Measurements from ENCODE around the gene EXD3. TPM values are rescaled to one million over a fixed set of nuclear protein-coding genes. Genes with fewer than 3 reads are reported as not detected.

The EXD3 gene
- total RNA-seq, 1 donor from 2014 or later: 8.7 TPM

- intact Hi-C loops (cut with micrococcal nuclease): no loop called here
Measured at GRCh38 chr9:137449081-137449844, 26.3 kb upstream of the EXD3 start.

DNA sequence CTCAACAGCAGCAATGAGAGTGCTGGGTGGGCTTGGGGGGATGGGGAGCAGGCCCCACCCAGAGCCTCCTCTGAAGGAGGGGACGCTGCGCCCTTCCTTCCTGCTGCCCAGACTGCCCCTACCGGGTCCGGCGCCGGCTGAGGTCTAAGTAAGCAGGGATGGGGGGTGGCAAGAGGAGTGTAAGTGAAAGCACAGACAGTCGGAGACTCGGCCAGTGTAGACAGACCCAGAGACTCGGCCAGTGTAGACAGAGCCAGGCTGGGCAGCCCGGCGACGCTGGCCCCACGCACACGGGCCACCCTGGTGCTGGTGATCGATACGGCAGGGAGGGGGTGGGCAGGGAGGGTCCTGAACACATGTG lies 25.6 kb upstream of the EXD3 start:
- intact Hi-C loops (cut with micrococcal nuclease): no loop called here

DNA sequence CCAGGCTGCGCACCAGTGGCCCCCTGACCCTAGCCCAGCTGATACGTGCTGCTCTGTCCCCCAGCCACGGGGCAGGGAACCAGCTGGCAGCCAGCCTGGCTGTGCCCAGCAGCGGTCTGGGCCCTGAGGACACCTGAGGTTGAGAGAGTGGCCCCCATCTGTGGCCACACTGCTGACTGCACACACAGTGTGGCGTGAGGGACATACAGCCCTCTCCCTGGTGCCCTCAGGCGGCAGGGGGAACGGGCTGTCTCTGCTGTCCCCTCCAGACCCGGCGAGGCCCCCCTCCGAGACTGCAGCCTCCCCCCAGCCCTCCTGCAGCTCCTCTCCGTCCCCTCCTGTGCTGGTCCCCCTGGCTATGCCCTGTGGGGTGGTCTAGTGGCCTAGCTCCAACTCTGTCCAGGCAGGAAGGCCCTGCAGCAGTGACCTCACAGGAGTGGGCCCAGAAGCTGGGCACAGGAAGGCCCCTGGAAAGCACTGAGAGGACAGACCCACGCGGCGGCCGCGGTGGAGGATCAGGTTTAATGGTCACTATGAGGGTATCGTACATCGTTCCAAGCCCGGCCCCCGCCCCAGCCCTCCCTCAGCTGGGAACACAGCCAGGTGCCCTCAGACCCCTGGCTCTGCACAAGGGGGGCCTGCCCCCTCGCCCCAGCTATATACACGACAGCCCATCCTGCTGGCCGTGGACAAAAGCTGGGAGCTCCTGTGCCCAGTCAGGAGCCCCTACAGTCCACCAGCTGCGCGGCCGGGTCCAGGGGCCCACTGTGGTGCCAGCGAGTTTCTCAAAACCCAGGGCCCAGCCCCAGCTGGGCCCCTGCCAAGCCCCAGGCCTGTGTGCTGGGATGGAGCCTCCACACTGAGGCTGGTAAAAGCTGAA lies 25.0 kb upstream of the EXD3 start:
- intact Hi-C loops (cut with micrococcal nuclease): no loop called here

GRCh38 chr9:137446851-137447471 lies 24.0 kb upstream of the EXD3 start:
- intact Hi-C loops (cut with micrococcal nuclease): no loop called here

- intact Hi-C loops (cut with micrococcal nuclease): loop anchor here (1.0 kb wide), 2 partner anchors 23 to 152 kb away; partner anchors contain the start of genes EXD3 and NOXA1
Measured at GRCh38 chr9:137445930-137446431, 23.0 kb upstream of the EXD3 start.

GRCh38 chr9:137445275-137445807 lies 22.4 kb upstream of the EXD3 start:
- intact Hi-C loops (cut with micrococcal nuclease): loop anchor here (1.0 kb wide), 2 partner anchors 22 to 151 kb away; partner anchors contain the start of genes EXD3 and NOXA1

- intact Hi-C loops (cut with micrococcal nuclease): no loop called here
Measured at GRCh38 chr9:137444106-137444790, 21.3 kb upstream of the EXD3 start.

GRCh38 chr9:137441935-137442321 lies 19.0 kb upstream of the EXD3 start:
- intact Hi-C loops (cut with micrococcal nuclease): no loop called here

GRCh38 chr9:137441289-137441934 lies 18.4 kb upstream of the EXD3 start, which contains the start of gene ENTPD8:
TSS of gene ENTPD8 (minus strand) at chr9:137441357. CDS start at chr9:137438285, 3,072 bp downstream.
- intact Hi-C loops (cut with micrococcal nuclease): no loop called here

GRCh38 chr9:137439158-137439714 lies 16.3 kb upstream of the EXD3 start:
- intact Hi-C loops (cut with micrococcal nuclease): no loop called here

DNA sequence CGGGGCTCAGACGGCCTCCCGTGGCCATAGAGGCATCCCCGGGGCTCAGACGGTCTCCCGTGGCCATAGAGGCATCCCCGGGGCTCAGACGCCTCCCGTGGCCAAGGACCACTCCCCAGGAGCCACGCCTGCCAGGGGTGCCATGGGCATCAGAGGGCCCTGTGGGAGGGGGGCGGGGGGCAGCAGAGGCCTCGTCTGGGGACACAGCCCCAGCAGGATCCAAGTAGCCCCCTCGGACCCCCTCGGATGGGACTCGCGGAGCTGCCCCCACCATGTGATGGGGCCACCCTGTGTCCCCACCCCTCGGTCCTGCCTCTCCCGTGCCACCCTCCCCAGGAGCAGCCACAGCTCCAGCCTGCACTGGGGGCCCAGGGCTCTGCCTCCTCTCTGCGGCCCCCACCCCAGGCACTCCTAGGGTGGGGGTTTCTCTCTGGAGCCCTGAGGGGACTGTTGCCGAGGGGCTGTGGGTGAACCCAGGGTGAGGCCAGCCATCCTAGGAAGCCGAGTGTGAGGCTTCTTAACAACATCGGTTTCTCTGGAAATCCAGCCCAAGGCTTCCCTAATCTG lies 15.7 kb upstream of the EXD3 start:
- intact Hi-C loops (cut with micrococcal nuclease): no loop called here

DNA sequence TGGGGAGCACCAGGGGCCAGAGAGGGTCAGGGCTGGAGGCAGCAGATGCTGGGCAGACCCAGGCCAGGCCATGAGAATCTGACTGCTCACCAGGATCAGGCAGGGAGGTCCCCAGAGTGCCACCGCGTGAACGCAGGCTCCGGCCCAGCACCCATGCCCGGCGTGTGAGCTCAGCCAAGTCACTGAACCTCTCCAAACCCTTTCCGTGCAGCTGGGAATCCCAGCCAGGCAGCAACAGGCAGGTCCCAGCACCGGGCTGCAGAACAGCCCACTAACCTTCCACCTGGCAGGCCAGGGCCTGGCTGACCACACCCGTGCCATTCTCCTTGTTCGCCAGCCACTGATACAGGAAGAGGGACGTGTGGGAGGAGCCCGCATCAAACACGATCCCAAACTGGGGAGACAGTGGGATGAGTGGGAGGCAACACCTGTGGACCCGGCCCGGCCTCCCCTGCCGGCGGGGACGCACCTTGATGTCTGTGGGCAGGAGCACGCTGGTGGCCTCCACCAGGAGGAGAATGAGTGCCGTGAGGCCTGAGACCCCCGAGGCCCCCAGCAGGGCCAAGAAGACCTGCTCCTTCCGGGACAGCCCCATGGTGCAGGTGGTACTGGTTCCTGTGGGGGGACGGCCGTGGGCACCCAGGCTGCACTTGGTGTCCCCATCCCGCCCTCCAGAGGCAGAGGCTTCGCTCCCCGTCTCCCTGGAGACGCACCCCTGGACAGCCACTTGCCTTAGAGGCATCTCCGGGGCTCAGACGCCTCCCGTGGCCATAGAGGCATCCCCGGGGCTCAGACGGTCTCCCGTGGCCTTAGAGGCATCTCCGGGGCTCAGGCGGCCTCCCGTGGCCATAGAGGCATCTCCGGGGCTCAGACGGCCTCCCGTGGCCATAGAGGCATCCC lies 15.0 kb upstream of the EXD3 start:
- intact Hi-C loops (cut with micrococcal nuclease): no loop called here

GRCh38 chr9:137436761-137437600 lies 14.0 kb upstream of the EXD3 start:
- intact Hi-C loops (cut with micrococcal nuclease): no loop called here

DNA sequence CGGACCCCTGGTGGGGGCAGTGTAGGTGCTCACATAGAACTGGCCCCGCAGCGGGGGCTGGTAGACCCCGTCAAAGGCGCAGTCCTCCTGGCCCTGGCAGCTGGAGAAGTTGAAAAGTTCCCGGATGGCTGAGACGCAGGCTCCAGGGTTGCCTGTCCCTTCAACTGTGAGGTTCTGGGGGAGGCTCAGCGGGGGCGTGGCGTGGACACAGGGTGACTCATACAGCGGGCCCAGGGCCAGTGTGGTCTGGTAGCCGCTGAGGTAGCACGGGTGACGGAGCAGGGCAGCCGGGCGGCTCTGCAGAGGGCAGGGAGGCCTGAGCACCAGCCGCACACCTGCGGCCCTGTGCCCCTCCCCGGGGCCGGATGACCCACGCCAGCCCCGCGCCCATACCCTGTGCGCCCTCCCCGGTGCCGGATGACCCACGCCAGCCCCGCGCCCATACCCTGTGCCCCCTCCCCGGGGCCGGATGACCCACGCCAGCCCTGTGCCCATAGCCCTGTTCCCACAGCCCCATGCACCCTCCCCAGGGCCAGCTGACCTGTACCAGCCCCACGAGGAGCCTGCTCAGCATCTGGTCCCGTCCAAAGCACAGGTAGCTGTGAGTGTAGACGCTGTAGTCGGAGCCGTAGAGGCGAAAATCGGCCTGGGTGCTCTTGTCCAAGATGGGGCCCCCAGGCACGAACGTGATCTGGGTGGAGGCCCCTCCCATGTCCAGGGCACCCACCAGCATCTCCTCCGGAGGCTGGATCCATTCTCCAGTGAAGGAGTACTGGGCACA lies 13.2 kb upstream of the EXD3 start:
- intact Hi-C loops (cut with micrococcal nuclease): no loop called here

DNA sequence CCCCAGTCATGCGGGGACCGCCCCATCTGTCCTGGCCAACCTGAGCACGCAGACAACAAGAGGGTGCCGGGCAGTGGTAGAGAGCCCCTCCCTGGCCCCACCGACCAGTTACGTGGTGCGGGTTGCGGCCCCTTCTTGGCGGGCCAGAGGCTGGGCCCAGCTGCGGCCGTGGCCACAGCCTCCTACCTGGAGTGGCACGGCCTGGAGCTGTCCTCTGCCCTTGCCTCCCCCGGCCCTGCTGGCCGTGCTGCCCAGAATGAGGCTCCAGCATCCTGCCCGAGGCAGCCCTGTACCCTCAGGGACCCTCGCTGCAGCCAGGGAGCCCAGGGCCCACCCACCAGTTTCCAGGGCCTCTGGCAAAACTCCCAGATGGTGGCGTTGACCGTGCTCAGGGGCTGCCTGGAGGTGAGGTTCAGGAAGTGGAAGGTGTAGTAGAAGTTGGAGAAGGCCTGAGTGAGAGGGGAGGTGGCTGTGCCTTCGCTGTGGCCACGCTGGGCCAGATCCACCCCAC lies 12.5 kb upstream of the EXD3 start:
- intact Hi-C loops (cut with micrococcal nuclease): no loop called here

DNA sequence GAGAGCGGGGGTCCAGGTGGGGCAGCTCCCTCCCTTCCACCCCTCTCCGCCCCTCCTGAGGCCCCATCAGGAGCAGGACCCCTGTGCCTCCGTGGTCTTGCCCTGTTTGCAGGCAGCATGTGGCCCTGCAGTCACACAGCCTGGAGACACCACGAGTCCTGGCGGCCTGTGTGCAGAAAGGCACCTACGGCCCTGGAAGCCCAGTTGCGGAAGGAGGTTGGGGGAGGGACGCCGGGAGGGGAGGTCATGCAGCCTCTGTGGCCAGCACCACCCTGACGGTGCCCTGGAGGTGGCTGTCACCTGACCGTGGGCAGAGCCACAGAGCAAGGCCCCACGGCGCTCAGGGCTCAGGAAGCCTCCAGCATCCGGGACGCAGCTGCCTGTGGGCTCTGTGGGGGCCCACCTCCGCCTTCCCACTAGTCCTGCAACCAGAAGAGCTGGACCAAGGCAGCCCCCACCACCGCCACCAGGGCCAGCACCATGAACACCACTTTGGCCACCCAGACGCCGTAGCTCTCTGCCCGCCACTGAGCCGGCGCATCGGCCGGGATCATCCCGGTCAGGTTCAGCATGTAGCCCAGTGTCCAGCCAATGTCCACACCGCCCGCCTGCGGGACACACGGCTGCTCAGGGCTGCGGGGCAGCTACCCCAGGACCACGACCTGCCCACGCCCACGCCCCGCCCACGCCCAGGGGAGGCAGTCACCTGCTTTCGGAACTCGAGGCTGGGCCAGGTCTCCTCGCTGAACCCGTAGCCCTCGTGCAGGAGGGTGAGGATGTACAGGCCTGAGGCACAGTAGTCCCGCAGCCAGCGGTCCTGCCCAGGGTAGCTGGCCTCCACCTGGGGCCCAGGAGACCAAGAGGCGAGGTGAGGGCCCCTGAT lies 11.8 kb upstream of the EXD3 start:
- intact Hi-C loops (cut with micrococcal nuclease): no loop called here

Measured in T-helper 1 cell treated with Interleukin-12 subunit alpha and Interleukin-12 subunit beta and Interleukin-4 antibody, amounts not matched to agents 30 ng/mL and 1 ng/mL, for 36 hours (primary cell).